NCI-H146 treated with DMSO at 0.1 percent for 48 hours (cell line): ENCODE measurements around the gene OXSR1.

Experiments
- DNase-seq: peaks from one replicate; lab custom pipeline; 2025; ENCODE audit not compliant: unreplicated experiment; lab: John Stamatoyannopoulos, UW

Gene OXSR1

DNA sequence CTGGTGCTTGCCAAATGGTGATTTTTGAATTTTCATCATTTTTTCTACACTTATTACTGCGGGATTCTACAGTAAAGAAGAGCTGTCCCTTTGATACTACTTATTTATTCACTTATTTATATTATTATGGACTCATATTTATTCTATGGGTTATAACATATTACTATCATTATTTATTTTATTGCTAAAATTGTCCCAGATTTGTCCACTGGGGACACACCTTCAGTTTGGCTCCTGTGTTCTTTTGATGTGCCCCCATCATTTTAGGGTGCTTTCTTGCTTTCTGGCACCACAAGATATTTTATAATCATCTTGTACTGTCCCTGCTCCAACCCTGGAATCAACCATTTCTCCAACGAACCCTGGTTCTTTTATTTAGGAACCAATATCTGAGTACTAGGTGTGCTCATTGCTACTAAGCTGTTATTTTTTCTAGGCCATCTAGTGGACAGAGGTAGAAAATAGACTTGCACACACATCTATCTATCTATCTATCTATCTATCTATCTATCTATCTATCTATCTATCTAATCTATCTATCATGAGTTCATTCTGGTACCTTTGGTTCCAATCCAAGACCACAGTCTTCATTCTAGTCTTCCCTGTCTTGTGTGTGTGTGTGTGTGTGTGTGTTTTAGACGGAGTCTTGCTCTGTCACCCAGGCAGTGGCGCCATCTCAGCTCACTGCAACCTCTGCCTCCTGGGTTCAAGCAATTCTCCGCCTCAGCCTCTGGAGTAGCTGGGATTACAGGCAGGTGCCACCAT is 132.8 kb downstream of the OXSR1 start:
- no peak for DNase-seq
